Liver (tissue), 9 donors: ENCODE data around the gene S100A12. TPM values are rescaled to one million over a fixed set of nuclear protein-coding genes. Genes with fewer than 3 reads are reported as not detected.

ENCODE experiments used
- DNase-seq: peaks from one replicate; pipeline ENCODE4 v3.0.0-alpha.2; 2017; ENCODE audit warnings: low spot score
- H3K27ac ChIP-seq, 2 donors: one replicate each; pipeline ENCODE4 v1.7.0; 2013; ENCODE audit warnings: inconsistent platforms in 2 of 2, low read length in 2 of 2, control low read depth in 1 of 2, low read depth in 1 of 2, mild to moderate bottlenecking in 1 of 2
- H3K27me3 ChIP-seq, 4 donors: one replicate each; pipeline versions ENCODE4 v1.6.1 to v1.7.0; 2013; ENCODE audit warnings: low read length in 3 of 4, inconsistent platforms in 1 of 4, mild to moderate bottlenecking in 1 of 4, moderate library complexity in 1 of 4; ENCODE audit not compliant: control insufficient read depth in 4 of 4, insufficient read depth in 4 of 4
- H3K36me3 ChIP-seq, 4 donors: one replicate each; pipeline versions ENCODE4 v1.6.1 to v1.7.0; 2013; ENCODE audit warnings: low read length in 3 of 4, mild to moderate bottlenecking in 3 of 4, low read depth in 1 of 4, moderate library complexity in 1 of 4; ENCODE audit not compliant: control insufficient read depth in 4 of 4, insufficient read depth in 3 of 4
- H3K4me1 ChIP-seq, 4 donors: one replicate each; pipeline versions ENCODE4 v1.6.1 to v1.7.0; 2013; ENCODE audit warnings: low read length in 3 of 4, mild to moderate bottlenecking in 3 of 4, moderate library complexity in 1 of 4; ENCODE audit not compliant: control insufficient read depth in 4 of 4, insufficient read depth in 4 of 4
- H3K4me3 ChIP-seq, 3 donors: one replicate each; pipeline versions ENCODE4 v1.6.1 to v1.7.0; 2013; ENCODE audit warnings: low read length in 3 of 3, control low read depth in 1 of 3, low read depth in 1 of 3, mild to moderate bottlenecking in 1 of 3
- H3K9ac ChIP-seq, 2 donors: one replicate each; pipeline ENCODE4 v1.7.0; 2013; ENCODE audit warnings: low read length in 2 of 2, mild to moderate bottlenecking in 2 of 2, moderate library complexity in 2 of 2, control low read depth in 1 of 2, low read depth in 1 of 2
- H3K9me3 ChIP-seq, 4 donors: one replicate each; pipeline versions ENCODE4 v1.6.1 to v1.7.0; 2013; ENCODE audit warnings: low read length in 3 of 4; ENCODE audit not compliant: control insufficient read depth in 4 of 4
- EGR1 ChIP-seq, 2 donors: IDR thresholded peaks; 2 replicates each; pipeline ENCODE4 v1.6.1; 2016 to 2018; ENCODE audit warnings: antibody characterized with exemption in 2 of 2, low read depth in 2 of 2
- FOXA2 ChIP-seq: IDR thresholded peaks from 2 replicates; pipeline ENCODE4 v1.6.1; 2016; ENCODE audit warnings: antibody characterized with exemption
- GABPA ChIP-seq, 2 donors: IDR thresholded peaks in 1 of 2; conservative IDR thresholded peaks in 1 of 2; 2 replicates each; pipeline ENCODE4 v1.6.1; 2016; ENCODE audit warnings: antibody characterized with exemption in 2 of 2, mild to moderate bottlenecking in 1 of 2, moderate library complexity in 1 of 2
- HNF4A ChIP-seq, 2 donors: conservative IDR thresholded peaks; 2 replicates each; pipeline ENCODE4 v1.6.1; 2016; ENCODE audit warnings: antibody characterized with exemption in 2 of 2, mild to moderate bottlenecking in 2 of 2
- NR2F2 ChIP-seq: IDR thresholded peaks from 2 replicates; pipeline ENCODE4 v1.6.1; 2016; ENCODE audit warnings: antibody characterized with exemption
- RXRA ChIP-seq, 2 donors: IDR thresholded peaks; 2 replicates each; pipeline ENCODE4 v1.6.1; 2017 to 2018; ENCODE audit warnings: antibody characterized with exemption in 2 of 2, mild to moderate bottlenecking in 1 of 2
- SP1 ChIP-seq: IDR thresholded peaks from 2 replicates; pipeline ENCODE4 v1.6.1; 2018; ENCODE audit warnings: antibody characterized with exemption, mild to moderate bottlenecking
- TAF1 ChIP-seq: conservative IDR thresholded peaks from 2 replicates; pipeline ENCODE4 v1.6.1; 2016; ENCODE audit warnings: antibody characterized with exemption, mild to moderate bottlenecking
- YY1 ChIP-seq: IDR thresholded peaks from 2 replicates; pipeline ENCODE4 v1.6.1; 2016; ENCODE audit warnings: antibody characterized with exemption, mild to moderate bottlenecking
- WGBS: extraction: QIAGEN DNeasy Blood & Tissue Kit; methylation state at CpG from one replicate; pipeline ENCODE4 v1.1.7; 2013; 5-methylcytosine and 5-hydroxymethylcytosine counted together
- polyA plus RNA-seq, 2 donors: library from polyadenylated mRNA; stranded (reverse) in 1 of 2; unstranded in 1 of 2; fragments of 200-250 nt in 1 of 2; fragments of >200 nt in 1 of 2; fragmentation: Nextera tagmentation in 1 of 2; extraction: Ambion mirVana in 1 of 2; gene quantifications; one replicate each; pipeline versions ENCODE4 v1.2.1 to v1.2.3, GENCODE V29; 2013 to 2015
- total RNA-seq, 2 donors: library from RNA; depleted of rRNA; stranded (reverse); fragments of >200 nt; gene quantifications; one replicate each; pipeline ENCODE4 v1.2.3, GENCODE V29; 2014
- TF ChIP-seq, protein P1 (sequence below): IDR thresholded peaks from 2 replicates; pipeline ENCODE4 v1.6.1; 2016; ENCODE audit warnings: antibody characterized with exemption
- TF ChIP-seq, protein P2 (sequence below): fragments of 150-350 bp; IDR thresholded peaks from 2 replicates; pipeline ENCODE4 v1.5.1; 2017; ENCODE audit warnings: improper control_type of control experiment, low read depth, low read length; ENCODE audit not compliant: missing input control
- TF ChIP-seq, protein P3 (sequence below): IDR thresholded peaks from 2 replicates; pipeline ENCODE4 v1.6.1; 2016; ENCODE audit warnings: antibody characterized with exemption
- TF ChIP-seq, protein P4 (sequence below): IDR thresholded peaks from 2 replicates; pipeline ENCODE4 v1.6.1; 2016; ENCODE audit warnings: antibody characterized with exemption
- donor health status: healthy.
- donor health status: healthy.
- donor health status: healthy.
- donor health status: healthy.
- donor health status: healthy.

The S100A12 gene
- total and polyA plus RNA-seq, 4 donors = 3.3 to 35.2 (median 12.1) TPM

DNA sequence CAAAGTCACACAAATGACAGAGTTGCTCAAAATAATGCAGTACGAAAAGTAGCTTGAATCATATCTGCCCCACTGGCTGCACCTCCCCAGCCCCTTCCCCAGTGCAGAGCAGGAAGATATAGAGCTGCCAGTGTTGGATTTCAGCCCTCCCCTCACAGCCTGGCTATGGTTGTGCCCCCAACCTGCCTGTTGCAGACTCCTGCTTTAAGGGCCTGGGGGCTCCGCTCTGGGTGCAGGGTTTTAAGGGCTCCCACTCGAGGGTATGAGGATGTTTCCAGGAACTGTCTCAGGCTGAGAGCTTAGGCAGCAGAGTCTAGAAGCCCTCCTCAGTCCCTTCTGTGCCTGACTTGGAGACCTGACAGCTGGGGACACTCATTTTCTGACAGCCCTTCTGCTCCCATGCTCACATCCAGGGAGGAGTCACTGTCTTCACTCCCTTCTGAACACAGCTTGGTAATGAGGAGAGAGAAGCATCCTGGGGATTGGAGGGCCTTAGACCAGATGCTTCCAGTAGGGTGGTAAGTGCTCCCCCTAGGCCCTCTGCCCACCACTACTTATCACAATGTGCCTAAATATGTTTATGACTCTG is 13.1 kb downstream of the S100A12 start:
- H3K27me3 ChIP-seq = peaks cover 0 to 4% (median 1%) of the 10 kb centered on the region in 4 donors

GRCh38 chr1:153361480-153362109 is 13.8 kb downstream of the S100A12 start:
- Histone ChIP-seq H3K36me3 (no peaks in the 10 kb centered on the region), H3K4me3 (no peak overlapping the region), H3K9ac (no peak overlapping the region), H3K4me1 (peaks cover 0 to 11% (median 5%) of the 10 kb centered on the region in 4 donors), H3K27me3 (peaks cover 0 to 4% (median 1%) of the 10 kb centered on the region in 4 donors), H3K27ac (peak overlapping the region in 1 of 2 donors; percentile 3), H3K9me3 (no peaks in the 10 kb centered on the region)
- DNase-seq = no peak
- WGBS = 86% methylated on average over 4 of the region's 4 CpGs
- TF ChIP-seq TAF1 (no peak), SP1 (no peak), GABPA (IDR thresholded peaks at IDR 0.05 in 1 of 2, conservative IDR thresholded peaks at IDR 0.05 in 1 of 2) (no peak), NR2F2 (no peak), EGR1 (IDR thresholded peaks at IDR 0.05; ENCODE audit: low read depth in 2 of 2) (no peak), FOXA2 (no peak)
- TF ChIP-seq, protein P1, sequence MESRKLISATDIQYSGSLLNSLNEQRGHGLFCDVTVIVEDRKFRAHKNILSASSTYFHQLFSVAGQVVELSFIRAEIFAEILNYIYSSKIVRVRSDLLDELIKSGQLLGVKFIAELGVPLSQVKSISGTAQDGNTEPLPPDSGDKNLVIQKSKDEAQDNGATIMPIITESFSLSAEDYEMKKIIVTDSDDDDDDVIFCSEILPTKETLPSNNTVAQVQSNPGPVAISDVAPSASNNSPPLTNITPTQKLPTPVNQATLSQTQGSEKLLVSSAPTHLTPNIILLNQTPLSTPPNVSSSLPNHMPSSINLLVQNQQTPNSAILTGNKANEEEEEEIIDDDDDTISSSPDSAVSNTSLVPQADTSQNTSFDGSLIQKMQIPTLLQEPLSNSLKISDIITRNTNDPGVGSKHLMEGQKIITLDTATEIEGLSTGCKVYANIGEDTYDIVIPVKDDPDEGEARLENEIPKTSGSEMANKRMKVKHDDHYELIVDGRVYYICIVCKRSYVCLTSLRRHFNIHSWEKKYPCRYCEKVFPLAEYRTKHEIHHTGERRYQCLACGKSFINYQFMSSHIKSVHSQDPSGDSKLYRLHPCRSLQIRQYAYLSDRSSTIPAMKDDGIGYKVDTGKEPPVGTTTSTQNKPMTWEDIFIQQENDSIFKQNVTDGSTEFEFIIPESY = no peak
- TF ChIP-seq, protein P2, sequence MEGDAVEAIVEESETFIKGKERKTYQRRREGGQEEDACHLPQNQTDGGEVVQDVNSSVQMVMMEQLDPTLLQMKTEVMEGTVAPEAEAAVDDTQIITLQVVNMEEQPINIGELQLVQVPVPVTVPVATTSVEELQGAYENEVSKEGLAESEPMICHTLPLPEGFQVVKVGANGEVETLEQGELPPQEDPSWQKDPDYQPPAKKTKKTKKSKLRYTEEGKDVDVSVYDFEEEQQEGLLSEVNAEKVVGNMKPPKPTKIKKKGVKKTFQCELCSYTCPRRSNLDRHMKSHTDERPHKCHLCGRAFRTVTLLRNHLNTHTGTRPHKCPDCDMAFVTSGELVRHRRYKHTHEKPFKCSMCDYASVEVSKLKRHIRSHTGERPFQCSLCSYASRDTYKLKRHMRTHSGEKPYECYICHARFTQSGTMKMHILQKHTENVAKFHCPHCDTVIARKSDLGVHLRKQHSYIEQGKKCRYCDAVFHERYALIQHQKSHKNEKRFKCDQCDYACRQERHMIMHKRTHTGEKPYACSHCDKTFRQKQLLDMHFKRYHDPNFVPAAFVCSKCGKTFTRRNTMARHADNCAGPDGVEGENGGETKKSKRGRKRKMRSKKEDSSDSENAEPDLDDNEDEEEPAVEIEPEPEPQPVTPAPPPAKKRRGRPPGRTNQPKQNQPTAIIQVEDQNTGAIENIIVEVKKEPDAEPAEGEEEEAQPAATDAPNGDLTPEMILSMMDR = no peak

More for the DNA sequence above, 13.1 kb downstream of the S100A12 start:
- no peak for DNase-seq
- H3K36me3 ChIP-seq = no peaks in the 10 kb centered on the region
- no peak overlapping the region for H3K27ac ChIP-seq
- H3K9ac ChIP-seq = no peak overlapping the region
- no peaks in the 10 kb centered on the region for H3K9me3 ChIP-seq
- TF ChIP-seq YY1 (no peak), TAF1 (no peak), HNF4A (conservative IDR thresholded peaks at IDR 0.05) (no peak), EGR1 (IDR thresholded peaks at IDR 0.05; ENCODE audit: low read depth in 2 of 2) (no peak), RXRA (IDR thresholded peaks at IDR 0.05) (no peak), NR2F2 (no peak)
- TF ChIP-seq, protein P3, sequence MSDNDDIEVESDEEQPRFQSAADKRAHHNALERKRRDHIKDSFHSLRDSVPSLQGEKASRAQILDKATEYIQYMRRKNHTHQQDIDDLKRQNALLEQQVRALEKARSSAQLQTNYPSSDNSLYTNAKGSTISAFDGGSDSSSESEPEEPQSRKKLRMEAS = no peak
- TF ChIP-seq, protein P2 = no peak
- TF ChIP-seq, protein P1 = no peak
- TF ChIP-seq, protein P4, sequence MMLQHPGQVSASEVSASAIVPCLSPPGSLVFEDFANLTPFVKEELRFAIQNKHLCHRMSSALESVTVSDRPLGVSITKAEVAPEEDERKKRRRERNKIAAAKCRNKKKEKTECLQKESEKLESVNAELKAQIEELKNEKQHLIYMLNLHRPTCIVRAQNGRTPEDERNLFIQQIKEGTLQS = no peak
- WGBS = 85% methylated on average over 3 of the region's 3 CpGs
- peaks cover 0 to 9% (median 5%) of the 10 kb centered on the region in 4 donors for H3K4me1 ChIP-seq
- H3K4me3 ChIP-seq = no peak overlapping the region
